Lower leg skin (tissue), 3 donors: ENCODE data around the gene CADPS2.

ENCODE experiments used
- POLR2A ChIP-seq, 2 donors: fragments of 450-650 bp; IDR thresholded peaks; one replicate each; pipeline ENCODE4 v1.6.1; 2016 to 2017; ENCODE audit warnings: antibody characterized with exemption in 2 of 2, mild to moderate bottlenecking in 1 of 2, moderate library complexity in 1 of 2
- TF ChIP-seq, protein P1 (sequence below), 3 donors: fragments of 450-650 bp; IDR thresholded peaks; one replicate each; pipeline ENCODE4 v1.5.1; 2016; ENCODE audit warnings: antibody characterized with exemption in 3 of 3, mild to moderate bottlenecking in 3 of 3, moderate library complexity in 2 of 3

DNA sequence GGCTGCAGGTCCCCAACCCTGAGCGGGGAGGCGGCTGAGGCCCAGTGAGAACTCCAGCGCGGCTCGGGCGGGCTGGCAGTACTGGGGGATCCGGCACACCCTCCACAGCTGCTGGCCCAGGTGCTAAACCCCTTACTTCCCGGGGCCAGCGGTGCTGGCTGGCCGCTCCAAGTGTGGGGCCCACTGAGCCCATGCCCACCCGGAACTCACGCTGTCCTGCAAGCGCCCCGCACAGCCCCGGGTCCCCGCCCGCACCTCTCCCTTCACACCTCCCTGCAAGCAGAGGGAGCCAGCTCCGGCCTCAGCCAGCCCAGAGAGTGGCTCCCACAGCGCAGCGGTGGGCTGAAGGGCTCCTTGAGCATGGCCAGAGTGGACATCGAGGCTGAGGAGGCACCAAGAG, 212.3 kb downstream of the CADPS2 start:
- TF ChIP-seq, protein P1, sequence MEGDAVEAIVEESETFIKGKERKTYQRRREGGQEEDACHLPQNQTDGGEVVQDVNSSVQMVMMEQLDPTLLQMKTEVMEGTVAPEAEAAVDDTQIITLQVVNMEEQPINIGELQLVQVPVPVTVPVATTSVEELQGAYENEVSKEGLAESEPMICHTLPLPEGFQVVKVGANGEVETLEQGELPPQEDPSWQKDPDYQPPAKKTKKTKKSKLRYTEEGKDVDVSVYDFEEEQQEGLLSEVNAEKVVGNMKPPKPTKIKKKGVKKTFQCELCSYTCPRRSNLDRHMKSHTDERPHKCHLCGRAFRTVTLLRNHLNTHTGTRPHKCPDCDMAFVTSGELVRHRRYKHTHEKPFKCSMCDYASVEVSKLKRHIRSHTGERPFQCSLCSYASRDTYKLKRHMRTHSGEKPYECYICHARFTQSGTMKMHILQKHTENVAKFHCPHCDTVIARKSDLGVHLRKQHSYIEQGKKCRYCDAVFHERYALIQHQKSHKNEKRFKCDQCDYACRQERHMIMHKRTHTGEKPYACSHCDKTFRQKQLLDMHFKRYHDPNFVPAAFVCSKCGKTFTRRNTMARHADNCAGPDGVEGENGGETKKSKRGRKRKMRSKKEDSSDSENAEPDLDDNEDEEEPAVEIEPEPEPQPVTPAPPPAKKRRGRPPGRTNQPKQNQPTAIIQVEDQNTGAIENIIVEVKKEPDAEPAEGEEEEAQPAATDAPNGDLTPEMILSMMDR (IDR thresholded peaks at IDR 0.05): no peak
- TF ChIP-seq POLR2A (IDR thresholded peaks at IDR 0.05): no peak
